Activated CD8-positive, alpha-beta memory T cell treated with anti-CD3 and anti-CD28 coated beads for 36 hours (primary cell): Measurements from ENCODE around the gene FAM124B. TPM values are rescaled to one million over a fixed set of nuclear protein-coding genes. Genes with fewer than 3 reads are reported as not detected.

Experiments
- CTCF ChIA-PET: fragments of 350-600 bp; sonication (Branson Sonifier 250); formaldehyde crosslinking; loops from one replicate; lab custom pipeline; 2021; ENCODE audit warnings: antibody characterized with exemption; lab: Charles Lee
- POLR2A ChIA-PET: fragments of 350-600 bp; sonication (Branson Sonifier 250); formaldehyde crosslinking; loops from one replicate; lab custom pipeline; 2021; ENCODE audit warnings: antibody characterized with exemption; lab: Charles Lee
- total RNA-seq, 2 experiments: library from RNA; stranded (reverse); gene quantifications; one replicate each; pipeline ENCODE4 v1.2.3, GENCODE V29; 2021

The FAM124B gene, protein sequence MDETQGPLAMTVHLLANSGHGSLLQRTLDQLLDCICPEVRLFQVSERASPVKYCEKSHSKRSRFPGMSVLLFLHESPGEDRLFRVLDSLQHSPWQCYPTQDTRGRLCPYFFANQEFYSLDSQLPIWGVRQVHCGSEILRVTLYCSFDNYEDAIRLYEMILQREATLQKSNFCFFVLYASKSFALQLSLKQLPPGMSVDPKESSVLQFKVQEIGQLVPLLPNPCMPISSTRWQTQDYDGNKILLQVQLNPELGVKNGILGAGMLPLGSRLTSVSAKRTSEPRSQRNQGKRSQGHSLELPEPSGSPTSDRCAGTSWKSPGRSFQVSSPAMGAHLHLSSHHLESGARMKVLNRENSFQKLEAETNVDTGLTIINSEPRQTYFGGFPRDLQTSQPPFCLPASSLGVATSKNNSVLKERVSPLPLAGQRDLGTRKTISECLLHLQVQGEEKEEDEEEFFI
- total RNA-seq = under 1 TPM in 1 of 2 experiments, not detected in 1; 0.11 TPM

DNA sequence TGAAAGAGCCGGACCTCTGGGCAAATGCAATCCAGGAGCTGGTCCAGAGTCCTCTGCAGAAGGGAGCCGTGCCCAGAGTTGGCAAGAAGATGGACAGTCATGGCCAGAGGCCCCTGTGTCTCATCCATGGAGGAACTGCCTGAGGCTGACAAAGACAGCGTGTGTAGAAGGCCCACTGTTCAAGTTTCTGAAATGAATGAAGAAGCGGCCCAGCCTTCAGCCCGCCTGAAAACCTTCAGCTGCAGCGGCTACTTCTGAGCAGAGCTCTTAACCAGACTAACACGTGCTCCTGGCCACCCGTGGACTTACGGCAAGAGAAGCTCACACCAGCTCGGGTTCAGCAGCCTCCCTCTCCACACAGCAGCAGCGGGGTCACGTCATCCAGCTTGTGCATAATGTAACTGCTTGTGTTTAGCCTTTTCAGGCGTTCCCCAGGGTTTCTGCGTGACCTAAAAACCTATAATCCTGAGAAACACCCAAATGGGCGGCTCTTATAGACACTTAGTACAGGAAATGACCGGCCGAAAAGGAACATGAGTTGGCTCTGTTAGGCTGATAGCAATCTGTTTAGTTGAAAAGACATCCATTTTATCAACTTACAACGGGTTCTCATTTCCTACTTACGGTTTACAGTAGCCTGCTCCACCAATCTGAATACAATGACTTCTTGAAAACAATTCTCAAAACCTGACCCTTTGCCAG lies at the start of gene FAM124B:
FAM124B (minus strand) TSS at position 467 of the 702 bp plus-strand sequence; CDS start at position 128, 339 bp downstream.
- ChIA-PET CTCF (interaction anchor here (0.6 kb wide), 1 partner anchor 194 kb away, joined by 3 read pairs; no protein-coding TSS in a partner anchor), POLR2A (no interaction called here)

DNA sequence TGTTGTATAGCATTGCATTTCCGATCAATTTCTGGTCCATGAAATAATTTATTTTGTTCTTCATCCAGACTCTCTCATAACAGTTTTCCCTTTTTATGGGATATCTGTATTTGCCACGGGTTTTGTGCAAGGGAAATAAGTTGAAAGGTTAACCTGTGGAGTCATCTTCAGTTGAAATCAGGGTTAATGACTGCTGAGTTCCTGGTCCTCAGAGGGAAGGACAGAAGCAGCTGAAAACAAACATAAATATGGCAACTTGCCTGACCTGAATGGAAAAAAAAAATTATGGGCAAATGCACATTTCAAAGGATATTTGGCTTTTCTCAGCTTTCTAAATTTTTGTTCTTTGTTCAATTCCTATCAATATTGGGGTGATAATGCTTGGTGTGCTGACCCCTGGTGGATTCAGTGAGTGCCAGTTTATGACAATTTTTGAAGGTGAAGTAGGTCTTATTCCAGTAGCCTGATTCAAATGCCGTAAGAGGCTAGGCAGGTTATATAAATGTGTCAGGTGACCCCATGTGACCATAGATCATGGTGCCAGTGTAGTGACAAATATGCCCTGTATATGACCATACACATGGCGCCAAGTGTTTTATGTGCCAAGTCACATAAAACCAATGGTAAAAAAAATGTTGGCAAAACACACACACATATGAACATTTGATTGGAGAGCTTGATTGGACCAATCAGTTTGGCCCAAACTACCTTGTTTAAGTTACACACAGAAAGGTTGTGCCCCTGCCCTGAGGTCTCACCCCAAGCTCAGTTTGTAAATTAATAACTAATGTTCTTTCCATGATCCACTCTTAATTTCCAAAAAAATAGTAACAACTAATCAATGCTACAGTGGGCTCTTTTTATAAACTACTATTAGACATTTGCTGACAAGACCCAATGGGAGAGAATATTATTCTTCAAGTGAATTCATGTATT lies 47.6 kb upstream of the FAM124B start:
- POLR2A ChIA-PET = no interaction called here
- CTCF ChIA-PET = interaction anchor here (0.5 kb wide), 1 partner anchor 418 kb away, joined by 3 read pairs; no protein-coding TSS in a partner anchor

DNA sequence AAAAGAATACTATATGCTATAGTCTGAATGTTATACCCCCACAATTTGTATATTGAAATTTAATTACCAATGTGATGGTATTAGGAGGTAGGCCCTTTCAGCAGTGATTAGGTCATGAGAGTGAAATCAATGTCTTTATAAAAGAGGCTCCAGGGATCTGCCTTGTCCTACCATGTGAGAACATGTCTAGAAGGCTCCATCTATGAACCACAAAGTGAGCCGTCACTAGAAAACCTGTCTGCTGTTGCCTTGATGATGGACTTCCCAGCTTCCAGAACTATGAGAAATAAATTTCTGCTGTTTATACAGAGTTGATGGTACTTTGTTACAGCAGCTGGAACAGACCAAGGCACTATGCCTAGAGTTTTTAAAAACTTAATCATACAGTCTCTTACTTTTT lies 46.3 kb upstream of the FAM124B start:
- ChIA-PET CTCF (no interaction called here), POLR2A (no interaction called here)

DNA sequence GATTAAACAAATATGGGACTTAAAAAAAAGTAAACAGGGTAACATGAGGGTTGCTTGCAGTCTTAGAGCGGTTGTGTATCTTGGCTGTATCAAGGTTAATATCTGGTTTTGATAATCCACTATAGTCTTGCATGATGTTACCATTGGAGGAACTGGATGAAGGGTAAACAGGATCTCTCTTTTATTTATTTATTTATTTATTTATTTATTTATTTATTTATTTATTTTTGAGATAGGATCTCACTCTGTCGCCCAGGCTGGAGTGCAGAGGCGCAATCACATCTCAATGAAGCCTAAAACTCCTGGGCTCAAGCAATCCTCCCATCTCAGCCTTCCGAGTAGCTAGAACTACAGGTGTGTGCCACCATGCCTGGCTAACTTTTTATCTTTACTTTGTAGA lies 42.9 kb upstream of the FAM124B start:
- CTCF ChIA-PET = no interaction called here
- POLR2A ChIA-PET = no interaction called here

DNA sequence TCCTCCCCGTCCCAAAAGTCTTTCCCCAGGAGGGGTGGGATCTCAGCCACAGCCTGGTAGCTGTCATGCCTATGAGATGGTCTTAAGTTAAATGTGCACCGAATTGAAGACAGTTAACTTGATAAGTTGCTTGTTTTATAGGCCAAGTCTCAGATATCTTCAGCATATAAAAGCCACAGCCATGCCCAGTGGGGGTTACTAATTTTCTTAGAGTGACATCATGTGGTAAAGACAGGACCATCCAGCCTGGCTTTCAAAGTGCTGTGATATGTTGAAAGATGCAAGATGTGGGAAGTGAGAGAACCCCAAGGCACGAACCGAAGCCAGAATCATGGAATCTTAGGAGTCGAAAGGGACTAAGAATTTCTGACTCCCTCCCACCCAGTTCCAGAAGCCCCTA lies 42.1 kb upstream of the FAM124B start:
- ChIA-PET POLR2A (no interaction called here), CTCF (no interaction called here)

DNA sequence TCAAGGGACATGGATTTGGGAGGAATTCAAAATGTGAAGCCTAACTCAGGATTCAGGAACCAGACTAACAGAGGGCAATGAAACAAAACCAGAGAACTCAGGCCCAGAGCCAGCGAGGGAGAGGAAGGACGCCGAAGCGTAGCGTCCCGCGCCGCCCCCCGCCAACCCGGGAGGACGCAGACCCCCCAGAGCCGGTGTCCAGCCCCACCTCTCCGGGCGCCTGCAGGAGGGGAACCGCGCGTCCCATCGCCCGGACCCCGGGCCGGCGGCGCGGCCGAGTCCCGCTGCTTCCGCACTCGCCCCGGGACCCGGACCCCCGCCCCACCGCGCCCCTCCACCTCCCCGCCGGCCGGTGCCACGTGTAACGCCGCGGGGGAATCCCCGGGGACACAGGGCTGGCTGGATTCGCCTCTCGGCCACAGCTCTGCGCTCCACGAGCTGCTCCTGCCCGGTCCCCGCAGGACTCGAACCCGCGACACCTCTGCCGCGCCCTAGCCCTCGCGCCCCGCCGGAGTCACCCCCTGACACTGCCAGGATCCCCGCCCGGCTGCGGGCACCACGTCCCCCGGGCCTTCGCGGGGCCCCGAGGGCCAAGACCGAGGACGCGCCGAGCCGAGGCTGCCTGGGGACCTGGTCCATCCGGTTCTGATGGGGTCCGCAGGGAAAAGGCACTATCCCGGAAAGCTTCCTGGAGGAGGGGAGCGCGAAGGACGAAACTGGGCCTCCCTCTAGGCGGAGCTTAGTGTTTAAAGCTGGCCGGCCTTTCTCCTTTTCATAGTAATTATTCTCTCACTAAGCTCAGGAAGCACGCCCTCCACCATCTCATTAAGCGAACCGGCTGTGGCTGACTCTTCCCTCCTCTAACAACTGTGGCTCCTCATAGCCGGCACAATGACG lies 40.4 kb upstream of the FAM124B start:
- ChIA-PET CTCF (interaction anchor here (0.7 to 1.2 kb wide), 2 partner anchors 12 to 69 kb away, joined by 3 read pairs; no protein-coding TSS in a partner anchor), POLR2A (interaction anchor here (0.5 kb wide), 1 partner anchor 323 kb away, joined by 3 read pairs; no protein-coding TSS in a partner anchor)

DNA sequence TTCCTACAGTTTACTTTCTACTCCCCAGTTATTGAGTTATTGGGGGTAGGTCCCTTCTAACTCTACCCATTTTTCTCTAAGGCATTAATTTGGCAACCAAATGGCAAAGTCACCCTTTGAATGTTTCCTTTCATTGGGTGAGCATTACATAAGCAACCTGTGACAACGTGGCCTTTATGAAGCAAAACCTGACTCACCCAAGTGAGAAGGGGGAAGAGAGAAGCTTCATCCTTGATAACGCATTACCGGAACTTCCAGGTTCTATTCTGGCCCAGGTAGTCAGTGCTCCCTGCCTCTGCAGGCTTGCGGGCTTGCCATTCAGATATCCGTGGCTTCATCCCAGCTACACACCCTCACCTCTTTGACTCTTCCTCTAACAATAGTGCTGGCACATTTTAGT lies 39.1 kb upstream of the FAM124B start:
- ChIA-PET CTCF (no interaction called here), POLR2A (no interaction called here)

DNA sequence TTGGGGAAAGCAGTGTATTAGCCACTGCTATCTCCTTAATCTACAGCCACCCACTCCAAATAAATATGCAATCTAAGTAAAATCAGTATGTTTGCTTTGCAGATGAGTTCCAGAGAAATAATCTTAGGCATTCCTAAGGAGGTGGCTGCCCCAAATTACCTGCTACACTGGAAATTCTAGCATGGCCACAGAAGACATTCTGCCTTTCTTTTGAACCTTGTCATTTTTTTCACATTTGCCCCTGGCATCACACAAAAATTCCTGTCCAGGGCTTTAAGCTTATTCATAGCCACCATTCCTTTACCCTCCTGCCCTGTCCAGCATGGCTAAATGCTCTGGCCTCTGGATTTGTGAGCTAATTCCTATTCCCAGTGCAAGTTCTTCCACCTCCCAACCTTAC lies 36.8 kb upstream of the FAM124B start:
- ChIA-PET POLR2A (no interaction called here), CTCF (no interaction called here)

DNA sequence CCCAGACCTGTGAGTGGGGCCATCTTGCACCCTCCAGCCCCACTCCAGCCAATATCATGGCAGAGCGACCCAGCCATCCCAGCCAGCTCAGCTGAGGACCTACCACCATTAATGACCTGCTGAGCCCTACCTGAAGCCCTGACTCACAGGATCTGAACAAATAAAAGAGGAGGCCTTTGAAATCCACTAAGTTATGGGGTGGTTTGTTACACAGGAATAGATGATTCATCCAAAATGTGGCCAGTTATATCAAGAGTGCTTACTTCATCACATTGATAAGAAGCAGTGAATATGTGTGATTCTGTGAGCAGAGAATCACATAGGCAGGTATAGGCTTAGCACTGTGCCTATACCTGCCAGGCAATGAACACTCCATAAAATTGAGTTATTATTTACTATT lies 34.7 kb upstream of the FAM124B start:
- CTCF ChIA-PET = no interaction called here
- POLR2A ChIA-PET = no interaction called here

DNA sequence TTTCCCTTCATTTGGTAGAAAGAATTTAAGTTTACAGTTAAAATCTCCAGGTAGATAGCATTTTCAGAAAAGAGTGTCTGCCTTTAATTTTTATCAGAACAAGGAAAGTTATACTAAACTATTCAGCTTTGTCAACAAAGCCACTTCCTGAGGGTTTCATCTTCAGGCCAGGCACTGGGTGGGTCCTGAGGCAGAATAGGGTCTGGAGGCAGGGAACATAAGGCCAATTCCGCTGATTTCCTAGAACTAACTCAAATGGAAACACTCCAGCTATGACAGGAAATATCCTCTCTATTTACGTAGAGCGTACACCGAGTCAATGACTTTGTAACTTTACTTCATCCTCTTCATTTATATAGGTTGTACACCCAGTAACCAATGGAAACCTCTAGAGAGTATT lies 32.7 kb upstream of the FAM124B start:
- CTCF ChIA-PET = no interaction called here
- POLR2A ChIA-PET = no interaction called here

DNA sequence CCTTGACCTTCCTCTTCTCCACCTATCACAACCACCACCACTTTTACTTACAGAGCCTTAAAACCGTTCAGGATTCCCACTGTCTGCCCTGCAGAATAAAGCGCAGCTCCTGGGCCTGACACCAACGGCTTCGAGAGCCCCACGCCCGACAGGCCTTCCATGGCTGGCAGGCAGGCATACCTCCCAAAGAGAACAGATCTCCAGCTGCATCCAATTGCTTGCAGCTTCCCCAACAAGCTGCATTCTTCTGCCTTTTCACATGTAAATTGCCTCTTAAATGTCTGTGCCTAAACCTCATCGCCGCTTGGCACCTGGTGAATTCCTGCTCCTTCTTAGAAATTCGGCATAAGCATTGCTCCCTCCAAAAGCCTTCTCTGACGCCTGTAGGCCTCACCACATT lies 31.5 kb upstream of the FAM124B start:
- ChIA-PET POLR2A (no interaction called here), CTCF (no interaction called here)

DNA sequence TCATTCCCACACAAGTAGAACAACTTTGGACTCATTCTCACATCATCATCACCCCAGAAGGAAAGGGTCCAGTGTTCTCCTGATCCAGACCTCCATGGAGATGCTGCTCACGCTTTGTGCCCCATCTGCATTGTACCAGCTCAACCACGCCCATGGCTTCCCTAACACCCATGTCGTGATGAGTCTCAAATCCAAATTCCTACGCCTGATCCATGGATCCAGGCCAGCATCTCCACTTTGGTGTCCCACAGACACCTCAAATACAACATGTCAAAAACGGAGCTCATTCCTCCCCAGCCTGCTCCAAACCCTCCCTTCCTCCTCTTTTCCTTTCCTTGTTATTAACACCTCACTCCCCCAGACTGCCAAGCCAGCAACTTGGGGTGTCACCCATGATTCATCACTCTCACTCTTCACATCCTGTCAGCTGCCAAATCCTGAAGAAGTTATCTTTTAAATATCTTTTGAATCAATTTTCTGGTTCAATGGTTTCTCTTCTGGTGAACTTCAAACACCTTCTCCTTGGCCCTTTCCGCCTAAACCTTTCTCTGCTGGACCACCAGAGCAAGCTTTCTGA lies 30.2 kb upstream of the FAM124B start:
- ChIA-PET POLR2A (no interaction called here), CTCF (no interaction called here)

DNA sequence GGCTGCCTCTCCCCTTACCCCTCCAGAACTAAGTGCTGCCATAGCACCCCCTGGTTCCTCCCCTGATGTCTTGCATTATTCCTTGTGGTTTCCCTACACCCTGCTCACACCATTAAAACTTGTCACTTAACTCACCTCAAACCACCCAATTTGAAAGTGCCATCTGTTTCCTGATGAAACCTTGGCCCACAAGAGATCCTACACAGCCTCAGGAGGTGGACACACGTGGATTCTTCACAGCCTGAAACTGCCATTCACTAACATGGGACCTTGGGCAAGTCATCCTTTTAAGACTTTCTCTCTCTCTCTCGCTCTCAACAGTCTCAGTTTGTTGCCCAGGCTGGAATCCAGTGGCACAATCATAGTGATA lies 27.5 kb upstream of the FAM124B start:
- CTCF ChIA-PET = no interaction called here
- POLR2A ChIA-PET = no interaction called here

DNA sequence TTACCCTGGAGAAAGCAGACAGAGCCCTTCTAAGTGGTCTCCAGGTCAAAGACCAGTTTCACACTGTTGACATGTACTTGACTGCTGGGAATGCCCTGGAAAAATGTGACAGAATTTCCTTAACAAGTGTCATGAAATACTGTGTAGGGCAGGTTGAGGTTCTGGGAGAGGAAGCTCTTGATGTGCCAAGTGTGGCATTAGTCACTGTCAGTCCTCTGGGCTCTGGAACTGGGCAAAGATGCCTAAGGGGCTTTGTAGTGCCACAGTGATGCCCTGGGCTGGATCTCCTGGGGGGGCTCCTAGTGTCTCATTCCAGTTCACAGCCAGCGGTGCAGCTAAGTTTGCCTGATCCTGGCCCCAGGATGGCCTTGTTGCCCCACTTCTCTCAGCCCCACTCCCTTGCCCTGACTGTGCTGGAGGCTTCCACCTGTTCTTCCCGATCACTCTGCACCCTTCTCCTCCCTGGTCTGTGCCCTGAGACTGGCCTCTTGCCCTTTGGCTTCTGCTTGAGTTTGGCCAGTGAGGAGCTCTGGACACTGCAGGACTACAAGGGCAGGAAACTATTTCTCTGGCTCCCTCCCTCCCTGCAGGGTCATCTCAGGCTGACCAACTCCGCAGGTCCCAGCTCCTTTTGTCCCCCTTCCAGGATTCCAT lies 27.0 kb upstream of the FAM124B start:
- POLR2A ChIA-PET = no interaction called here
- CTCF ChIA-PET = no interaction called here

DNA sequence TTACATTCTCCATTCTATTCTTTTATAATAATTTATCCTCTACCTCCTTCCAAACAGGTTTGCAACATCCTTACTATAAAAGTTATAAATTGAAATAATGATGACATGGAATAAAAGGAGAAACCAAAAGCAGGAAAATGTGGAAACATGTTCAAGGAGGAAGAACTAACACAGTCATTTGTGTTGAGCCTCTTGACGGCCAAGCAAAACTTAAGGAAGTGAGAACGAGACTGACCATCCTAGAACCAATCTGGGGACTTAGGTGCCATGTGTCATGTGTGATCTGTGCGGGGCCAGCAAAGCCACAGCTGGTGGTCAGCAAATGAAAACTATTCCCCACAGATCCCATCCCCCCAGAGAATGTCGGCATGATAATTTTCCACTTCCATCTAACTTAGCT lies 25.6 kb upstream of the FAM124B start:
- CTCF ChIA-PET = interaction anchor here (0.9 kb wide), 1 partner anchor 1174 kb away, joined by 3 read pairs; no protein-coding TSS in a partner anchor
- POLR2A ChIA-PET = no interaction called here

DNA sequence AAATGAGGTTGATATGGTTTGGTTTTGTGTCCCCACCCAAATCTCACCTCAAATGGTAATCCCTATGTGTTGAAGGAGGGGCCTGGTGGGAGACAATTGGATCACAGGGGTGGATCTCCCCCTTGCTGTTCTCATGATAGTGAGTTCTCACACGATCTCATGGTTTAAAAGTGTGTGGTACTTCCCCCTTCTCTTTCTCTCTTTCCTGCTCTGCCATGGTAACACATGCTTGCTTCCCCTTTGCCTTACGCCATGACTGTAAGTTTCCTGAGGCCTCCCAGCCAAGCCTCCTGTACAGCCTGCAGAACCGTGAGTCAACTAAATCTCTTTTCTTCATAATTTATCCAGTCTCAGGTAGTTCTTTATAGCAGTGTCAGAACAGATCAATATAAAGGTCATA lies 24.7 kb upstream of the FAM124B start:
- ChIA-PET CTCF (no interaction called here), POLR2A (no interaction called here)

DNA sequence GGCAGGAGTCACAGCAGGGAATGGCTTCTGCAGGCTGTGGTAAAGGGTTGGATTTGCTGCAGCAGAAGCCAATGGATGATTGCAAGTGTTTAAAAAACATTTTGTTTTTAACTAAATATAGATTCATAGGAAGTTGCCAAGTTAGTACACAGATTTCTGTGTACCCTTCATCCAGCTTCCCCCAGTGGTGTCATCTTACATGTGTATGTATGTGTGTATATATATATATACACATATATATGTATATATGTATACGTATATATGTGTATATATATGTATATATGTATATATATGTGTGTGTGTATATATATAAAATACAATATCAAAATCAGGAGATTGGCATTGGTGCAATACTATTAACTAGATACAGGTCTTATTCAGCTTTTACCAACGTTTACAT lies 19.2 kb upstream of the FAM124B start:
- CTCF ChIA-PET = no interaction called here
- POLR2A ChIA-PET = no interaction called here

DNA sequence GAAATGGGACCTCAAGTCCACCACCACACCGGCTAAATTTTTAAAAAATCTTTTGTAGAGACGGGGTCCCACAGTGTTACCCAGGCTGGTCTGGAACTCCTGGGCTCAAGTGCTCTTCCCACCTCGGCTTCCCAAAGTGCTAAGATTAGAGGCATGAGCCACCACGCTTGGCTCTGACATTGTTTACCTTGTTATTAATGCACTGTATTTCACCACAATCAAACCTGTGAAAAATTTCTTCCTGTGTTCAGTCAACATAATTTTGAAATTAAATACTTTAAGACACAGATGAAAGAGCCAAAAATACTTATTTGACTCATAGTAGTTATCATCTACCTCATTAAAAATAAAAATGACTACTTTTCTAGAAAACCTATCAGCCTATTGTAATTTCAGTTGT lies 16.0 kb upstream of the FAM124B start:
- ChIA-PET CTCF (no interaction called here), POLR2A (no interaction called here)
